Measurements from ENCODE around the gene COL27A1.

The COL27A1 gene

DNA sequence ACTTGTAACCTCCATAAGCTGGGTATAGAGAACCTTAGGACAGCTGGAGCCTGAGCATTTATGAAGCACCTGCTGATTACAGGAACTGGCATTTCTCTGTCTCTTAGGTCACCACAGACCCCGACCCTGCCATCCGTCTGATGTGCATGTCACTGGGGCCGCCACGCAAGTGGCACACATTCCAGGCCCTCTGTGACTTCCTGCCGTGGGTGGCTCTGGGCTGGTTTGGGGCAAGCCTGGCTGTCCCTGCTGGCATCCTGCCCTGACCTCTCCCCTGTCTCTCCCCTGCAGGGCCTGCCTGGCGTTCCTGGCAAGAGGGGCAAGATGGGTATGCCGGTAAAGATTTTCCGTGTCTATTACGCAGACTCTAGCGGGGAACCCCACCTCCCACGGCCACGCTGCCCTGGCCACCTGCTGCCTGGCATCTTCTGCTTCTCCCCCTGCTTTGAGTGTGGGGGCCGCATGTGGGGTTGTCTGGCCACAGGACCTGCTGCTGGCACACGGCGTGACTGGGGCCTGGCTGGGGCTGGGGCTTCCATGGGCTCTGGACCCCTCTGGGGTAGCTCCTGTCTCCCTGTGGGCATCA, 55.4 kb downstream of the COL27A1 start:
- H3K4me3 ChIP-seq (ENCODE audit: low read depth, low read length) = no peak overlapping the region
- DNase-seq (ENCODE audit: low read depth) = no peak
- no peak for TF ChIP-seq CTCF (conservative IDR thresholded peaks at IDR 0.05; ENCODE audit: low read depth, low read length)

GRCh38 chr9:114212826-114213225, 57.5 kb downstream of the COL27A1 start:
- DNase-seq (ENCODE audit: low read depth) = no peak
- no peak overlapping the region for H3K4me3 ChIP-seq (ENCODE audit: low read depth, low read length)
- TF ChIP-seq CTCF (conservative IDR thresholded peaks at IDR 0.05; ENCODE audit: low read depth, low read length) = no peak

GRCh38 chr9:114213566-114213965, 58.2 kb downstream of the COL27A1 start:
- H3K4me3 ChIP-seq (ENCODE audit: low read depth, low read length) = no peak overlapping the region
- DNase-seq (ENCODE audit: low read depth) = no peak
- TF ChIP-seq CTCF (conservative IDR thresholded peaks at IDR 0.05; ENCODE audit: low read depth, low read length) = no peak

- no peak overlapping the region for H3K4me3 ChIP-seq (ENCODE audit: low read depth, low read length)
- TF ChIP-seq CTCF (conservative IDR thresholded peaks at IDR 0.05; ENCODE audit: low read depth, low read length) = no peak
These were observed 58.8 kb downstream of the COL27A1 start for GRCh38 chr9:114214181-114214580.

GRCh38 chr9:114214686-114215414, 59.5 kb downstream of the COL27A1 start:
- no peak for DNase-seq (ENCODE audit: low read depth)
- no peak for TF ChIP-seq CTCF (conservative IDR thresholded peaks at IDR 0.05; ENCODE audit: low read depth, low read length)

More at GRCh38 chr9:114214181-114214580, 58.8 kb downstream of the COL27A1 start:
- DNase-seq (ENCODE audit: low read depth) = no peak

DNA sequence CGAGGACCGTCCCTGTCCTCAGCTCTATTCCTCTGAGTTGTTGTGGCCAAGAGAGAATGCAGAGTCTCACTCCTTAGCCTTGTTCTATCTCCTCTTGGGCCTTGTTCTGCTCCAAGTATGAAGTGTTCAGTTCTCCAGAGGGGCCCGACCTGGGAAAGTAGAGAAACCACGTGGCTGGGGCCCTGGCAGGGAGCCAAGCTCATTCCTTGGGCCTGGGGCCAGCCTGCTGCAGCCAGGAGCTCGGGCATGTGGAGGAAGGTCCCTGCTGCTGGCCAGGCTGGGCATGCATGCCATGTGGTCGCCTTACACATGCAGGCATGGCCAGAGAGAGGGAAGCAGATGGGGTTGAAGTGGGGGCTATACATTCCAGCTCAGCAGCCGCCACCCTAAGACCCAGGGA, 60.7 kb downstream of the COL27A1 start:
- peak; percentile 69 for DNase-seq (ENCODE audit: low read depth)
- no peak for TF ChIP-seq CTCF (conservative IDR thresholded peaks at IDR 0.05; ENCODE audit: low read depth, low read length)
- no peak overlapping the region for H3K4me3 ChIP-seq (ENCODE audit: low read depth, low read length)

More at GRCh38 chr9:114214686-114215414, 59.5 kb downstream of the COL27A1 start:
- no peak overlapping the region for H3K4me3 ChIP-seq (ENCODE audit: low read depth, low read length)

DNA sequence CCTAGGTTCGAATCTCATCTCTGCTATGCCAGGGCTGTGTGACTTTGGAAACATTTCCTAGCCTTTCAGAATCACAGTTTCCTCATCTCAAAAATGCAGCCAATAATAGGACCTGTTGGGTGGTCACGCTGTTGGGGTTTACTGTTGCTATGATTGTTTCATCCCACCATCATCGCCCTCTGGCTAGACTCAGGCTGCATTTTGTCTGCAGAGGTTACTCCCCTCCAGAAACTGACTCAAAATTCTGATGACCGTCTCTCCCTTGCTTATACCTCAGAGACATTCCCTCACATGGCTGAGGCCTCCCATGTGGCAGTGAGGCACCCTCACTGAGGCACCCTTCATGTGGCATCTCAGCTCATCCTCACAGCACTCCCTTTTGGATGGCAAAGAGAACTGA, 61.6 kb downstream of the COL27A1 start:
- DNase-seq (ENCODE audit: low read depth) = no peak
- no peak overlapping the region for H3K4me3 ChIP-seq (ENCODE audit: low read depth, low read length)
- no peak for TF ChIP-seq CTCF (conservative IDR thresholded peaks at IDR 0.05; ENCODE audit: low read depth, low read length)
